Brain microvascular endothelial cell (primary cell): Measurements from ENCODE around the gene ALKBH5.
A peak's percentile ranks its signal among the peaks of the same experiment; 100 is the strongest.

Experiments
- DNase-seq: peaks from one replicate; pipeline ENCODE4 v3.0.0-alpha.2; 2020
- H3K27ac ChIP-seq: fragments of 250-450 bp; sonication (Bioruptor Pico); 2 replicates; pipeline ENCODE4 v1.5.1; 2020; ENCODE audit warnings: mild to moderate bottlenecking, moderate library complexity
- H3K27me3 ChIP-seq: fragments of 250-450 bp; sonication (Bioruptor Pico); replicated peaks from 2 replicates; pipeline ENCODE4 v1.5.1; 2020; ENCODE audit warnings: mild to moderate bottlenecking
- H3K36me3 ChIP-seq: fragments of 250-450 bp; sonication (Bioruptor Pico); replicated peaks from 2 replicates; pipeline ENCODE4 v1.5.1; 2020; ENCODE audit warnings: mild to moderate bottlenecking
- H3K4me3 ChIP-seq: 2 replicates; pipeline ENCODE4 v1.5.1; 2011; ENCODE audit warnings: low read depth, mild to moderate bottlenecking, control low read depth, low read length, moderate library complexity
- CTCF ChIP-seq: IDR thresholded peaks from 2 replicates; pipeline ENCODE4 v1.5.1; 2011; ENCODE audit warnings: low read depth, mild to moderate bottlenecking, moderate library complexity, low read length, control low read depth, inconsistent platforms; ENCODE audit errors: missing control alignments
- in situ Hi-C: cut with HindIII; loops from 2 replicates; pipeline ENCODE4 v1.10.0; 2017; ENCODE audit warnings: low sequenced_read_pairs, low pct_ligation_motif_present

The ALKBH5 gene

DNA sequence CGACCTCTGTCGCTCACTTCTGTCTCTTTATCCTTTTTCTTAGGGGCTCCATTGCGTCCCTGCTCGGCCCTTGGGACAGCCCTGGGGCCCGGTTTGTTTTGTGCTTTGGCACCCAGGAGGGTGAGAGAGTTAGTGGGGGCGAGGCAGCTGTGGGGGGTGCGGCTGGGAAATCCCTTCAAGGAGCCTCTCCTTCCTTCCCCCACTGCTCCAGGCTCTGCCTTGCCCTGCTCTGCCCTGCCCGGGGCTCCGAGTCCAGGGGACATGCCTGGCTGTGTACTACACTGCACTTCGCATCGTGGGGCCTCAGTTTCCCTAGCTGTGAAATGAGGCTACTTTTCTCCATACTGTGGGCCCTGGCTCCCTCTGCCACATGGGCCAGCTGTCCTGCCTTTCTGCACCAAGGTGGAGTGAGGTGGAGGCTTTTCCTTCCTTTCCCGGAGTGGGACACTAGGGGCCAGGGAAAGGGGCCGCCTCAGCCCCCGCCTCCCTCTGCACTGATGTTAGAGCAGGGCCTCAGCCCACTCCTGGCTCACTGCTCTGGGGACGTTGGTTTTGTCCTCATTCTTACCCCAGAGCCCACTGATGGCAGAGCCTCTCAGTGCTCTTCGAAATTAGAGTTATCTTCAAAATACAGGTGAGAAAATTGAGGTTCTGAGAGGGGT, 42.8 kb downstream of the ALKBH5 start:
- TF ChIP-seq CTCF = no peak
- H3K27ac ChIP-seq = no peak overlapping the region
- peak overlapping the region; percentile 86 for H3K4me3 ChIP-seq
- DNase-seq = no peak
- no peaks in the 10 kb centered on the region for H3K27me3 ChIP-seq
- in situ Hi-C loops = no loop called here
- H3K36me3 ChIP-seq = no peaks in the 10 kb centered on the region

DNA sequence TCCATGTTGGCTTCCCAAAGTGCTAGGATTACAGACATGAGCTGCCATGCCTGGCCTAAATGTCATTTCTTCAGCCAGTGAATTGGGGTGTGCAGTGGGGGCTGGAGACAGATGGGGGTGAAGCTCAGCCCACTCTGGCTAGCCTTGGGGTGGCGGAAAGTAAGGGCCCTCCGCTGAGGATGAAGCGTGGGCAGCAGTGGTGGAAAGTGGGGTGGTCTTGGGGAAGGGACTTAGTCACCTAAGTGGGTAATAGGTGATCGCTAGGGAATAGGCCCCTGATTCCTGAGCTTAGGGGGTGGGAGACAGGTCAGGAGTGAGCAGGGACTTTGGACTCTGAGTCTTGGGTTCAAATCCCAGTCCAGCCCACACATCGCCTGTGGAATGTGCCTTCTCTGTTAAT, 44.0 kb downstream of the ALKBH5 start:
- DNase-seq = no peak
- in situ Hi-C loops = no loop called here
- H3K4me3 ChIP-seq = no peak overlapping the region

DNA sequence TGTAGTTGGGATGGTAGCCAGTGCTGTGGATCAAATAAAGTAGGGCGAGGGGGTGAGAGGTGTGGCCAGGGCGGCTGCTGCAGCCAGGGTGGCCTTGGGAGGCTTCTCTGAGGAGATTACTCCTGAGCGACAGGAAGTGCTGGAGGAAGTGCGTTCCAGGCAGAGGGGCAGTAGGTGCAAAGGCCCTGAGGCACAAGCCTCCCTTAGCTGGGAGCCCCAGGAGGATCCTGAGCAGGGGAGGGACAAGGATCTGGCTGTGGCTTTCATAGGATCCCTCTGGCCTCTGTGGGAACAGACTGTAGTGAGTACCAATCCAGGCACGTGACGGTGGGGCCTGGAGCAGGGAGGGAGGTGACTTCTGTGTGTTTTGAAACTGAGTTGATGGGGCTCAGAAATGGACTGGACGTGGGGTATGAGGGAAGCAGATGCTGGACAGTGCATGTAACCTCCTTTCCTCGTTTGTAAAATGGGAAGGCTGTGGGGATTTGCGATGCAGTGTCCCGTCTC, 44.6 kb downstream of the ALKBH5 start:
- no peak for TF ChIP-seq CTCF
- in situ Hi-C loops = no loop called here
- Histone ChIP-seq H3K4me3 (no peak overlapping the region), H3K36me3 (no peaks in the 10 kb centered on the region), H3K27me3 (no peaks in the 10 kb centered on the region), H3K27ac (no peak overlapping the region)
- no peak for DNase-seq

More for the DNA sequence above, 44.0 kb downstream of the ALKBH5 start:
- no peak overlapping the region for H3K27ac ChIP-seq
- H3K27me3 ChIP-seq = no peaks in the 10 kb centered on the region
- TF ChIP-seq CTCF = no peak
- H3K36me3 ChIP-seq = no peaks in the 10 kb centered on the region

DNA sequence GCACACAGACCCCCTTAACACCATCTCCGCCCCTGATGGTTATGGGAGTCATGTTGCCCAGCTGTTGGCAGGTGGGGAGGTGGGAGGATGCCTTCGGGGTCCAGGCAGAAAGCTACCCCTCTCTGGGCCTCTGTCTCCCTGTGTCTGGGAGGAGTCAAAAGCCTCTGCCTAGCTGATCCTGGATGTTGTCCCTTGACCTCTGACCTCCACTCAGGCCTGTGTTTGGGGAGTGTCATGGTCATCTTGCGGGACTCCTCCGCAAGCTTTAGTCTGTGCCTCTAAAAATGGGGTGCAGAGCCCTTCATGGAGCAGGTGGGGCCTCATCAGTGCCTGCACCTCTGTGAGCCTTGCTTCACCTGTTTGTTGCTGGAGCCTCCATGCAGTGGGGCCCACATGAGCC, 45.6 kb downstream of the ALKBH5 start:
- in situ Hi-C loops = no loop called here
- Histone ChIP-seq H3K27ac (no peak overlapping the region), H3K36me3 (peaks cover 7% of the 10 kb centered on the region), H3K4me3 (no peak overlapping the region), H3K27me3 (no peaks in the 10 kb centered on the region)
- DNase-seq = no peak
- TF ChIP-seq CTCF = no peak

DNA sequence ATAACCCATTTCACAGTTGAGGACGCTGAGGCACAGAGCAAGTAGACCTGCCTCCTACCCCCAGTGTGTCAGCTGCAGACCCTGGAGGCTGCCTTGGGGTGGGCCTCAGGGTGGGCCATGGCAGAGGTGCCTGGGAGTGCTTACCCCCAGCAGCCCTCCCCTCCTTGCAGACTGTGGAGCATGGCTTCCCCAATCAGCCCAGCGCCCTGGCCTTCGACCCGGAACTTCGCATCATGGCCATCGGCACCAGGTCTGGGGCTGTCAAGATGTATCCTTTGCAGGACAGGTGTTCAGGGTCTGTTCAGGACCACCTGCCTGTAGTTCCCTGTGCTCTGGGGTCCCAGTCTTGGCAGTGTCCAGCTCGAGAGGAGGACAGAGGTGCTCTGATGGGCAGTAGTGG, 46.1 kb downstream of the ALKBH5 start:
- H3K27me3 ChIP-seq = no peaks in the 10 kb centered on the region
- H3K27ac ChIP-seq = no peak overlapping the region
- peaks cover 8% of the 10 kb centered on the region for H3K36me3 ChIP-seq
- DNase-seq = no peak
- in situ Hi-C loops = no loop called here
- no peak overlapping the region for H3K4me3 ChIP-seq
- TF ChIP-seq CTCF = no peak
